Panc1 (cell line): ENCODE measurements around the gene TNK1.

Experiments used
- CTCF ChIP-seq: fragments of 450-650 bp; IDR thresholded peaks from 2 replicates; pipeline ENCODE4 v1.5.1; 2017; ENCODE audit warnings: mild to moderate bottlenecking
- POLR2AphosphoS5 ChIP-seq: IDR thresholded peaks from 2 replicates; pipeline ENCODE4 v1.6.1; 2012; ENCODE audit warnings: mild to moderate bottlenecking, low read depth, low read length, moderate library complexity
- REST ChIP-seq, 2 experiments: IDR thresholded peaks; 2 replicates each; pipeline ENCODE4 v1.6.1; 2011 to 2012; ENCODE audit warnings: low read depth in 2 of 2, control low read depth in 1 of 2, low read length in 1 of 2, mild to moderate bottlenecking in 1 of 2, moderate library complexity in 1 of 2; ENCODE audit not compliant: insufficient read depth in 1 of 2
- SIN3A ChIP-seq: IDR thresholded peaks from 2 replicates; pipeline ENCODE4 v1.6.1; 2012; ENCODE audit warnings: low read depth, mild to moderate bottlenecking, low read length, moderate library complexity, borderline replicate concordance; ENCODE audit not compliant: insufficient read depth

GRCh38 chr17:7351665-7352502 lies 29.0 kb upstream of the TNK1 start, which contains the start of gene KCTD11:
- TF ChIP-seq CTCF (peak; percentile 86), POLR2AphosphoS5 (no peak; the same call in 1 of the 2 replicates), REST (IDR thresholded peaks at IDR 0.05; ENCODE audit: insufficient read depth in 1 of 2, low read depth in 2 of 2, low read length in 1 of 2) (no peak), SIN3A (peak; percentile 80; the same call in 1 of the 2 replicates)
